ENCODE measurements around the gene VAV3. TPM values are rescaled to one million over a fixed set of nuclear protein-coding genes. Genes with fewer than 3 reads are reported as not detected.
A peak's percentile ranks its signal among the peaks of the same experiment; 100 is the strongest.

Gene VAV3
- total and polyA plus RNA-seq, 2 of the 8 experiments (the other 6 are each of a cell fraction or from before 2014, with no cell fraction given), result 2.9 to 7.9 TPM

DNA sequence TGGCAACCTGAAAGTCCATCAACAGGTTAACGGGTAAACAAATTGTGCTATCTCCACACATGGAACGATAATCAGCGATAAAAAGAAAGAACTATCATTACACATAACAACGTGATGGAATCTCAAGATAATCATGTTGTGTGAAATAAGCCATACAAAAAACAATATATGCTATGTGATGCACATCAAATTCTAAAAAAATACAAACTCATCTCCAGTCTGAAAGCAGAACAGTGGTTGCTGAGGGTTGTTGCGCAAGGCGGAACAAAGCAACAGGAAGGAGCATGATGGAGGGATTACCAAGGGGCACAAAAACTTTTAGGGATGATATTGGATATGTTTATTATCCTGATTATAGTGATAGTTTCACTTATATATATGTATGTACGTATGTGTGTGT, 324.8 kb downstream of the VAV3 start:
- H4K8ac ChIP-seq (ENCODE audit: extremely low read depth, insufficient read depth, low read length), result no peak overlapping the region
- no peak overlapping the region for H2AFZ ChIP-seq (ENCODE audit: low read length)
- no peak overlapping the region for H2BK12ac ChIP-seq (ENCODE audit: low read depth, low read length)
- no peaks in the 10 kb centered on the region for H4K20me1 ChIP-seq (replicated peaks in 1 of 2; ENCODE audit: control insufficient read depth in 1 of 2, insufficient read depth in 2 of 2, low read length in 2 of 2)
- no peak overlapping the region for H3K4ac ChIP-seq (replicated peaks; ENCODE audit: insufficient read length, low read depth, low read length)
- H3K4me1 ChIP-seq (replicated peaks in 1 of 4; ENCODE audit: control insufficient read depth in 3 of 4, insufficient read depth in 4 of 4, low read length in 3 of 4), result 0 out of 7 replicates have a peak, but pooled peaks cover 0 to 2% (median 0%) of the 10 kb centered on the region in 4 experiments
- CTCF ChIA-PET (ENCODE audit: partially characterized antibody), result no interaction called here
- H3K4me3 ChIP-seq (ENCODE audit: extremely low read depth in 1 of 4, insufficient read depth in 2 of 4, low read depth in 3 of 4, low read length in 4 of 4), result no peak overlapping the region
- no peak overlapping the region for H2BK15ac ChIP-seq (ENCODE audit: low read length)
- no peaks in the 10 kb centered on the region for H3K23me2 ChIP-seq (ENCODE audit: low read depth, low read length)
- H4K5ac ChIP-seq (ENCODE audit: insufficient read length, low read depth, low read length), result no peak overlapping the region
- POLR2A ChIA-PET (ENCODE audit: partially characterized antibody), result no interaction called here
- no peaks in the 10 kb centered on the region for H3K79me1 ChIP-seq (ENCODE audit: low read depth, low read length)
- no peak overlapping the region for H2BK120ac ChIP-seq (replicated peaks; ENCODE audit: low read depth, low read length)
- H3K23ac ChIP-seq (ENCODE audit: insufficient read length), result no peak overlapping the region
- FAIRE-seq (no peak), DNase-seq (ENCODE audit: low read depth in 1 of 2, low spot score in 2 of 2) (no peak)
- no peak overlapping the region for H2BK5ac ChIP-seq (ENCODE audit: low read depth, low read length)
- H3K18ac ChIP-seq (ENCODE audit: extremely low read depth, low read length), result no peak overlapping the region
- no peaks in the 10 kb centered on the region for H3K36me3 ChIP-seq (ENCODE audit: control insufficient read depth in 2 of 4, insufficient read depth in 4 of 4, low read length in 3 of 4)
- H3K4me2 ChIP-seq (ENCODE audit: insufficient read depth in 1 of 2, low read depth in 2 of 2, low read length in 2 of 2), result no peak overlapping the region
- no peak overlapping the region for H2BK20ac ChIP-seq (ENCODE audit: low read length)
- H3K9me3 ChIP-seq (ENCODE audit: insufficient read depth in 2 of 2, low read depth in 1 of 2, low read length in 1 of 2), result no peaks in the 10 kb centered on the region
- H3K27ac ChIP-seq (ENCODE audit: low read depth, low read length), result no peak overlapping the region
- H2AK5ac ChIP-seq (ENCODE audit: low read depth, low read length), result no peak overlapping the region
- no peaks in the 10 kb centered on the region for H3K27me3 ChIP-seq (replicated peaks in 1 of 4; ENCODE audit: control insufficient read depth in 3 of 4, extremely low read depth in 1 of 4, insufficient read depth in 3 of 4, low read length in 3 of 4)
- WGBS, 2 experiments (ENCODE audit: extremely low coverage in 1 of 2, insufficient coverage in 1 of 2, insufficient read length in 1 of 2, insufficient replicate concordance in 2 of 2, low coverage in 1 of 2, low lambda C conversion rate in 2 of 2, missing lambda C conversion rate in 1 of 2), result 90% methylated on average over 7 of the region's 7 CpGs; no CpG with 5 or more reads in 1 of the 2 experiments
- H3K14ac ChIP-seq (ENCODE audit: insufficient read length), result no peak overlapping the region
- no peak overlapping the region for H4K91ac ChIP-seq (replicated peaks; ENCODE audit: insufficient read length, low read length)
- H3K79me2 ChIP-seq (ENCODE audit: control insufficient read depth in 1 of 2, insufficient read depth in 2 of 2, low read length in 2 of 2), result no peaks in the 10 kb centered on the region
- no peak overlapping the region for H3K9ac ChIP-seq (replicated peaks in 1 of 4; ENCODE audit: extremely low read depth in 1 of 4, low read depth in 3 of 4, low read length in 3 of 4)
- TF ChIP-seq CHD2 (IDR thresholded peaks at IDR 0.05; ENCODE audit: low read length) (no peak), CEBPB (IDR thresholded peaks at IDR 0.05; ENCODE audit: low read depth, low read length) (peak; percentile 63; the same call in 1 of the 2 replicates)
- no peak overlapping the region for H3K56ac ChIP-seq (replicated peaks; ENCODE audit: insufficient read length, low read depth, low read length)
